Astrocyte of the cerebellum (primary cell): ENCODE measurements around the gene MTA3.
"Not testable (repeated sequence)": the region's sequence is repeated elsewhere in the genome, so short reads cannot be mapped to it uniquely, and the experiment has no call there.

ENCODE experiments used
- DNase-seq: peaks from one replicate; pipeline ENCODE4 v3.0.0-alpha.2; 2011; ENCODE audit warnings: low read depth
- H3K4me3 ChIP-seq: 2 replicates; pipeline ENCODE4 v1.5.1; 2011; ENCODE audit warnings: mild to moderate bottlenecking, low read depth, low read length, moderate library complexity
- CTCF ChIP-seq: IDR thresholded peaks from 2 replicates; pipeline ENCODE4 v1.5.1; 2012; ENCODE audit warnings: low read length, low read depth, moderate library complexity, mild to moderate bottlenecking; ENCODE audit errors: missing control alignments
- in situ Hi-C: cut with HindIII; loops from 2 replicates; pipeline ENCODE4 v1.10.0; 2017; ENCODE audit warnings: low sequenced_read_pairs

Gene MTA3

GRCh38 chr2:42618116-42618515 lies 49.7 kb downstream of the MTA3 start:
- no peak for TF ChIP-seq CTCF
- no peak for DNase-seq
- in situ Hi-C loops, result no loop called here
- no peak overlapping the region for H3K4me3 ChIP-seq

DNA sequence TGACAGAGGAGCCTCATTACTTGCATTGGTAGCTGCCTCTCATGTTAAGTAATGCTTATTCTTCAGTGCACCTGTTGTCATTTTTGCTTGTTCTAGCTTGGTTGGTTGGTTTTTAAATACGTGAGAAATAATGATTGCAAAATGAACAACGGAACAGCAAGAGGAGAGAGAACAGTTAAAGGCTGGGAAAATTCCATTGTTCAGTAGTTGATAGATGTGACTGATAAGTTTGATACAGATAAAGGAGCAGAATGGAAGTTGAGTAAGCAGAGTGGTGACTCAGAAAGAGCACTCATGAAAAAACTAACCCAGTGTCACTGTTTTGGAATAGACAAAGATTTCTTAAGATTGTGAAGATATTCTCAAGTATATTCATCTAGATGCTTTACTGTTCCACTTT lies 50.5 kb downstream of the MTA3 start:
- in situ Hi-C loops, result no loop called here
- DNase-seq, result no peak
- no peak for TF ChIP-seq CTCF
- no peak overlapping the region for H3K4me3 ChIP-seq

DNA sequence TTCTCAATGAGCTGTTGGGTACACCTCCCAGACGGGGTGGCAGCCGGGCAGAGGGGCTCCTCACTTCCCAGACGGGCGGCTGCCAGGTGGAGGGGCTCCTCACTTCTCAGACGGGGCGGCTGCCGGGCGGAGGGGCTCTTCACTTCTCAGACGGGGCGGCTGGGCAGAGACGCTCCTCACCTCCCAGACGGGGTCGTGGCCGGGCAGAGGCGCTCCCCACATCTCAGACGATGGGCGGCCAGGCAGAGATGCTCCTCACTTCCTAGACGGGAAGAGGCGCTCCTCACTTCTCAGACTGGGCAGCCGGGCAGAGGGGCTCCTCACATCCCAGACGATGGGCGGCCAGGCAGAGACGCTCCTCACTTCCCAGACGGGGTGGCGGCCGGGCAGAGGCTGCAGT lies 53.2 kb downstream of the MTA3 start:
- DNase-seq, H3K4me3 ChIP-seq, in situ Hi-C loops: not testable (repeated sequence)

- no peak for TF ChIP-seq CTCF
- DNase-seq, result no peak
- H3K4me3 ChIP-seq, result no peak overlapping the region
- in situ Hi-C loops, result no loop called here
These were observed 54.7 kb downstream of the MTA3 start for GRCh38 chr2:42622943-42623676.

GRCh38 chr2:42624047-42624446 lies 55.6 kb downstream of the MTA3 start:
- DNase-seq, result no peak
- in situ Hi-C loops, result no loop called here
- no peak overlapping the region for H3K4me3 ChIP-seq
- TF ChIP-seq CTCF, result no peak

DNA sequence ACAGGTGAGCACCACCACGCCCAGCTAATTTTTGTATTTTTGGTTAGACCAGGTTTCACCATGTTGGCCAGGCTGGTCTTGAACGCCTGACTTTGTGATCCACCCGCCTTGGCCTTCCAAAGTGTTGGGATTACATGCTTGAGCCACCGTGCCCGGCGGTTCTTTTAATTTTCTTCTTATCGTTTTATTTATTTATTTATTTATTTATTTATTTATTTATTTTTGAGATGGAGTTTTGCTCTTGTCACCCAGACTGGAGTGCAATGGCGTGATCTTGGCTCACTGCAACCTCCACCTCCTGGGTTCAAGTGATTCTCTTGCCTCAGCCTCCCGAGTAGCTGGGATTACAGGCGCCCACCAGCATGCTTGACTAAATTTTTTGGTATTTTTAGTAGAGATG lies 59.6 kb downstream of the MTA3 start:
- H3K4me3 ChIP-seq, in situ Hi-C loops, DNase-seq: not testable (repeated sequence)

DNA sequence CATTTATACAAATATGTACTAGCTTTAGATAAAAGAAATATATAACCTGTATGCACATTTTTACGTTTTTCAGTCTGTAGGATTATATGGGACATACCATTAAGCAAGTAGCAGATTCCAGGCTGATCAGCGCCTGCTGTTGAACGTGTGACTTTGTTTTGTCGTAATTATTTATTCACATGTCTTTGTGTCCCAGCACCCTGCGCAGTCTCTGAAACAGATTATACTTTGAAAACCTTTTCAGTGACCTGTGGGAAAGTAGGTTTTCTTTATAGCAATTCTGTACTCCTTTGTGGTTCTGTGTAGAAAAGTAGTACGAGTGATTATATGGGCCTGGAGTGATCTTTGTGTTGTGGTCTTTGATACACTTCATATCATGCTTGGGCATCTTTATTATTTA lies 68.5 kb downstream of the MTA3 start:
- no peak for TF ChIP-seq CTCF
- in situ Hi-C loops, result no loop called here
- H3K4me3 ChIP-seq, result no peak overlapping the region
- DNase-seq, result no peak
